Measurements from ENCODE around the gene CD46. TPM values are rescaled to one million over a fixed set of nuclear protein-coding genes. Genes with fewer than 3 reads are reported as not detected.

Gene CD46
- total RNA-seq, 1 donor from 2014 or later = 95.7 TPM

DNA sequence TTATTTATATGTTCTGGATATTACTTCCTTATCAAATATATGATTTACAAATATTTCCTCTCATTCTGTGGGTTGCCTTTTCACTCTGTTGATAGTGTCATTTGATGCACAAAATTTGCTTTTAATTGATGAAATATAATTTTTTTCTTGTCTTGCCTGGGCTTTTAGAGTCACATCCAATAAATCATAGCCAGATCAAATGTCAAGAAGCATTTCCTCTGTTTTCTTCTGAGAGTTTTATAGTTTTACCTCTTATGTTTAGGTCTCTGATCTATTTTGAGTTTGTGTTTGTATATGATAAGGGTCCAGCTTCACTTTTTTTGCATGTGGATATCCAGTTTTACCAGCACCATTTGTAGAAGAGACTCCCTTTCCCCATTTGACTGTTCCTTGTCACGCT lies 29.5 kb downstream of the CD46 start:
- DNase-seq (ENCODE audit: missing footprints) (no peak), ATAC-seq (no peak)
- intact Hi-C loops (cut with DNase I) = no loop called here

DNA sequence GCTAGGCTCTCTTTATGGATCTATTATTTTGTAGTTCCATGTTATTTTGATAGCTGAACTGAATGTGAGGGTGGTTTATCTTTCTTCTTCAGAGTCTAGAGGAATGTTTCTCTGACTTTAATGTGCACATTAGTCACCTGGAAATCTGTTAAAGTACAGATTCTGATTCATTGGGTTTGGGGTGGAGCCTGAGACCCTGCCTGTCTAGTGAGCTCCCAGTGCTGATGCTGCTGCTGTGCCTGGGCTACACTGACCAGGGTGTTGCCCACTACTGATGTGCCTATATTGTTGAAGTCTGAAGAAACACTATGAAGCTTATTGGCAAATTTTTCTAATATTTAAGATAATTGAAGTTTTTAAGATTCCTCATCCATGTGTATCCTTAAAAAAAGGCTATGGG lies 35.9 kb downstream of the CD46 start:
- intact Hi-C loops (cut with DNase I) = no loop called here
- ATAC-seq (no peak), DNase-seq (ENCODE audit: missing footprints) (no peak)

DNA sequence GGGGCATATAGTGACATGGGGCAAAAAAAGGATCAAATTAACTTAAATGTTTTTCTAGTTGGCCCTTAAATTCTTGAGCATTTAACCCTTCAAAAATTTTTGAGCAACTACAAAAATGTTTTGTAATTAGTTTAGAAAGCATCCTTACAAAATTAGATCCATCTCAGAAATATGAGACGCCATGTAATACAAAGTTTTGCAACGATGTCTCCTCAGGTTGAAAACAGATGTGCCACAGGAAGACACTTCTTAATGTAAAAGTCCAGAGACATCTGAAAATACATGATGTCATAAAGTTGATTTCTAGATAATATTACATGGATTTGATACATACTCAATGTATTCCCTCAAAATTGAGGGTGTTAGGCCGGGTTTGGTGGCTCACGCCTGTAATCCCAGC lies 37.5 kb downstream of the CD46 start:
- DNase-seq (ENCODE audit: missing footprints) (no peak), ATAC-seq (no peak)

DNA sequence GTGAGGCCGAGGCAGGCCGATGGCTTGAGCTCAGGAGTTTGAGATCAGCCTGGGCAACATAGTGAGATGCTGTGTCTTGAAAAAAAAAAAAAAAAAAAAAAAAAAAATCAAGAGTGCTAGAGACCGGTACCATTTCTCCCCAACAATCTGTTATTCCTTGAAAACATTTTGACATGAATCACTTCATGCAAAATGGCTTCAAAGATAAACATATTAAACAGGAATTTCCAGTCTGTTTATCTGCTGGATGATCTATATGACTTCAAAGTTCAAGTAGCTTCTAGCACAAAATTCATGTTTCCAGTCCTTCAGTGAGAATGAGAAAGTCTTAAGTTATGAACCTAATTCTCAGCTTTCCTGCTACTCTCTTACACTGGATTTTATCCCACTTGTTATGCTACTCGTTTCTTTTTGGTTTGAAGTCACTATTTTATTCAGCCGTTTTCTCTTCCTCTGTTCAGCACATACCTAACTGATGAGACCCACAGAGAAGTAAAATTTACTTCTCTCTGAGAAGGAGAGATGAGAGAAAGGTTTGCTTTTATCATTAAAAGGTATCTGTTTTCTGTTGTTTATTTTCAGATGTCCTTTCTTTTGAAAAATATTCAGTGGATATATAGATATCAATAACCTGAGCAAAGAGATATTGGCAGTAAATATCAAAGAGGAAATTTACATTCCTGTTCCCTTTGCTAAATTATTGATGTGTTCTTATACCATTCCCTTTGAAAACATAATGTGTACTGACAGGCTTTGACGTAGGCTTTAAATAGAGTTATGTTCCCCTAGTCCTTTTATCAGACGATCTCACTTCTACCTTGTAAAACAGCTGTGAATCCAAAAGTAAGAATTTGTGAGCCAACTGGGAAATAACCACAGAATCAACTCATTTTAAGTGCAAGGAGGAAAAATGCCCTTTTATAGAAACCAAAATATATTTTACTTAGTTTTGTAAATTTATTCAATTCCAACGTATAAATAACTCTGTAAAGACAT lies 38.2 kb downstream of the CD46 start:
- intact Hi-C loops (cut with DNase I) = no loop called here
- DNase-seq (ENCODE audit: missing footprints) (no peak), ATAC-seq (no peak)

More for the DNA sequence above, 37.5 kb downstream of the CD46 start:
- intact Hi-C loops (cut with DNase I) = no loop called here

DNA sequence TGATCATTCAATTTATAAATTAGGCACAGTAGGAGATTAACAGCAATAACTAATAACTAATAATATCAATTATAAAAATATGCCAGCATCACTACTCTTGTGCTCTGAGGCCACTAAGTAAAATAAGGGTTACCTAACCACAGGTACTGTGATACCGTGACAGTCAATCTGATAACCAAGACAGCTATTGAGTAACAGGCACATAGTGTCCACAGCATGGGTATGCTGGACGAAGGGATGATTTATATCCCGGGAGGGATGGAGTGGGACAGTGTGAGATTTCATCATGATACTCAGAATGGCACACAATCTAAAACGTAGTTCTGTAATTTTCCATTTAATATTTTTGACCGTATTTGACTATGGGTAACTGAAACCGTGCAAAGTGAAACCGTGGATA lies 39.4 kb downstream of the CD46 start:
- intact Hi-C loops (cut with DNase I) = no loop called here
- ATAC-seq = no peak
- no peak for DNase-seq (ENCODE audit: missing footprints)

DNA sequence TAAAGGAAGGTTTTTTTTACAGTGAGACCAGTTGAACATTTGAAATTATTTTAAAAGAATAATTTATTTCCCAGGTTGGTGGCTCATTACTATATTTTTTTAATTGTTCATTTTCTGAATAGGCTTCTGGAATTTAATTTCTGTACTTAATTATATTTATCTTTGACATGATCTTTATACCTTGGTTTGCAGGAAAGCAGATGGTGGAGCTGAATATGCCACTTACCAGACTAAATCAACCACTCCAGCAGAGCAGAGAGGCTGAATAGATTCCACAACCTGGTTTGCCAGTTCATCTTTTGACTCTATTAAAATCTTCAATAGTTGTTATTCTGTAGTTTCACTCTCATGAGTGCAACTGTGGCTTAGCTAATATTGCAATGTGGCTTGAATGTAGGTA lies 41.5 kb downstream of the CD46 start:
- DNase-seq (ENCODE audit: missing footprints) (no peak), ATAC-seq (no peak)
- intact Hi-C loops (cut with DNase I) = no loop called here

DNA sequence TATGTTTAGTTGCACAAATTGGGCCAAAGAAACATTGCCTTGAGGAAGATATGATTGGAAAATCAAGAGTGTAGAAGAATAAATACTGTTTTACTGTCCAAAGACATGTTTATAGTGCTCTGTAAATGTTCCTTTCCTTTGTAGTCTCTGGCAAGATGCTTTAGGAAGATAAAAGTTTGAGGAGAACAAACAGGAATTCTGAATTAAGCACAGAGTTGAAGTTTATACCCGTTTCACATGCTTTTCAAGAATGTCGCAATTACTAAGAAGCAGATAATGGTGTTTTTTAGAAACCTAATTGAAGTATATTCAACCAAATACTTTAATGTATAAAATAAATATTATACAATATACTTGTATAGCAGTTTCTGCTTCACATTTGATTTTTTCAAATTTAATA lies 43.0 kb downstream of the CD46 start:
- DNase-seq (ENCODE audit: missing footprints) (no peak), ATAC-seq (no peak)
- intact Hi-C loops (cut with DNase I) = loop anchor here (5.0 kb wide), 1 partner anchor 43 kb away; the partner anchor contains the start of gene CD46

DNA sequence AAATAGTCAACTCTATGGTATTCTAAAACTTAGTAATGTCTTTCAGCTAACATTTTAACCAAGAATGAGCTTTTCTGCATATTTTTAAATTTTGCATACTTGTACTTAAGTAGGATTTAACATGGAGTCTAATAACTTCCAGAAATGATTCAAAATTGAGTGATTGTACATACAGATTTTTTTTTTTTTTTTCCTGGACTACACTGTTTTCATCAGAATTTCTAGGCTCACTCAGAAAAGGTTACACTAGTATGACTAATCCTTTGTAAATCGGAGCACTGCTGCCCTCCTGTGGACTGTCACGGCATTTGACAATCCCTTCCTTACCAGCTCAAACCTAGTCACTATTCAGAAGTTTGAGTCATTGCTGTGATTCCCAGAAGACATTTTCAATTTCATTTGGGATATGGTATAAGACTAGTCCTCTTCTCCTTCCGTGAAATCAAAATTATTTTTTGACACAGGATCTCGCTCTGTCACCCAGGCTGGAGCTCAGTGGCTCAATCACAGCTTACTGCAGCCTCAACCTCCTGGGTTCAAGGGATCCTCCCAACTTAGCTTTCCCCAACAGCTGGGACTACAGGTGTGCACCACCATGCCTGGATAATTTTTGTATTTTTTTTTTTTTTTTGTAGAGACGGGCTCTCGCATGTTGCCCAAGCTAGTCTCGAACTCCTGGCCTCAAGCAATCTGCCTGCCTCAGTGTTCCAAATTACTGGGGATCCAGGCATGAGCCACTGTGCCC lies 45.5 kb downstream of the CD46 start:
- ATAC-seq (peak; percentile 83), DNase-seq (ENCODE audit: missing footprints) (no peak)
- intact Hi-C loops (cut with DNase I) = loop anchor here (5.0 kb wide), 1 partner anchor 45 kb away; the partner anchor contains the start of gene CD46

DNA sequence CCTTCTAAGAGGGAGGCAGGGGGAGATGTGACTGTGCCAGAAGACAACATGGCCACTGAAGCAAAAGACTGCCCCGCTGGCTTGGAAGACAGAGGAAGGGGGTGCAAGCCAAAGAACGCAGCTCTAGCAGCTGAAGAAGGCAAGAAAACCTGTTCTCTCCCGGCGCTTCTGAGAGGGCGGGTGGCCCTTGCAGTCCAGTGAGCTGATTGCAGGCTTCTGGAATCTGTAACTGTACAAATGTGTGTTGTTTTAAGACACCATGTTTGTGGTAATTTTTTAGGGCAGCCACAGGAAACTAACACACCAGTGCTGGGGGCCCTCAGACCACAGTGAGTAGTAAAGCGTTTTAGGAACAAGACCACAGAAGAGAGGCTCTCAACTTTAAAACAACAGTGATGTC lies 47.0 kb downstream of the CD46 start:
- intact Hi-C loops (cut with DNase I) = loop anchor here (5.0 kb wide), 1 partner anchor 47 kb away; the partner anchor contains the start of gene CD46
- ATAC-seq = no peak
- DNase-seq (ENCODE audit: missing footprints) = no peak

DNA sequence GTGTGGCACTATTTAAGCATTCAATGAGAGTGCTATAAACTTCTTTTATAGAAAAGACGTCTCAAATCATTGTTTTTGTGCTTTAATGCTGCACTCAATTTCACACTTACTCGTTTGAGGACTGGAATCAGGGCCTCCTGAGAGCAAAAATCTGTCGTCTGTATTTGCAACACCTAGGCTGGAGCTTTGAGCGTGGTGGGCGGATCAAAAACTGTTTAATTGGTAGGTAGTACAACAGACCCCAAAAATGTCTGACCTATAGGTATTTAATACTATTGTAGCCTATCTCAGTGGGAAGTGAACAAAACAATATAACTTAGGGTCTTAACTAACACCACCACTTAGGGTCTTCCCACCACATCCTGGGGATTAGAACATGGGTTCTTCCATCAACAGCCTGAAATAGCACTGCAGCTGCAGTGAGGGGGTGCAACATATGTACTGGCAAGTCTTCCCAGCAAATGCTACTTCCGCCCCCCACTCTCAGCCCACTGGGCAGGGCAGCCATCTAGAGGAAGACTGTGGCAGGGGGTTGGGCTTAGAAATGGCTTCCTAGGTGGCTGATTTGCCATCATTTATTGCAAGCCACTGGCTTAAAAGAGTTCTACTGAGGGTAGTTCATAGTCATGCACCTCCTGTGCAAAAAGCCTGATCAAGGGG lies 48.3 kb downstream of the CD46 start:
- ATAC-seq (no peak), DNase-seq (ENCODE audit: missing footprints) (no peak)
- intact Hi-C loops (cut with DNase I) = loop anchor here (5.0 kb wide), 1 partner anchor 48 kb away; the partner anchor contains the start of gene CD46

DNA sequence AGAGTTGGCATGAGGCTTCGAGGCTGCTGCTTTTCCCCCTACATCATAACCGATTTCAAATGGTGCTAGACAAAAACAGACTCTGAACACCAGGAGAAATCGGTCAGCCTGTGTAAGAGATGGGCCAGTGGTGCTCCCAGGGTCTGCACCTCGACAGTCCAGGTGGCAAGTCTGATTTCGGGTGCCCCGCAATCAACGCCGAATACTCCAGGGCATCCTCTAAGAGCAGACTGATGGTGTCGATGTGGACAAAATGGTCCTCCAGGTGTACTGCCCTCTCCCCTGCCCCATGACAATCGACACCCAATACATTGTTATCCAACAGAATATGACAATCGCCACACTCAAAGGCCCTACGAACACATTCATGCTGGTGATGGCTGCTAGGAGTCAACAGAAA lies 50.0 kb downstream of the CD46 start:
- no peak for ATAC-seq
- intact Hi-C loops (cut with DNase I) = no loop called here
- no peak for DNase-seq (ENCODE audit: missing footprints)

DNA sequence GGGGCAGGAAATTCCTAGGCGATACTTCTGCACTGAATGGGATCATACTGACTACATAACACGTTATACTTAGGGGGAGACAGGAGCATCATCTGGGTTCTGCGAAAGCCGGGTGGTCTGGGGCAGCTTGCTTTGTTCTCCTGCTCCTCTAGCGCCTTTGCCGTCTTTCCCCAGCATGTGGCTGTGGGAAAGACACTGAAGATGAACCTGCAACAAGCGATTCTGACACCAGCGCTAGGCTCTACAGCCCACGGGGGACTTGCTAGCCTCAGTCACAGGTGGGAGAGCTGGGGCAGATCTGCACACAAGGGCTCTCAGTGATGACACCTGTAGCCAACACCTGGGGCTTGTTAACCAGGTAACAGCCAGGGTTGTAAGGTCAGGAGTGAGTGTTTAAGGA lies 51.8 kb downstream of the CD46 start:
- no peak for ATAC-seq

DNA sequence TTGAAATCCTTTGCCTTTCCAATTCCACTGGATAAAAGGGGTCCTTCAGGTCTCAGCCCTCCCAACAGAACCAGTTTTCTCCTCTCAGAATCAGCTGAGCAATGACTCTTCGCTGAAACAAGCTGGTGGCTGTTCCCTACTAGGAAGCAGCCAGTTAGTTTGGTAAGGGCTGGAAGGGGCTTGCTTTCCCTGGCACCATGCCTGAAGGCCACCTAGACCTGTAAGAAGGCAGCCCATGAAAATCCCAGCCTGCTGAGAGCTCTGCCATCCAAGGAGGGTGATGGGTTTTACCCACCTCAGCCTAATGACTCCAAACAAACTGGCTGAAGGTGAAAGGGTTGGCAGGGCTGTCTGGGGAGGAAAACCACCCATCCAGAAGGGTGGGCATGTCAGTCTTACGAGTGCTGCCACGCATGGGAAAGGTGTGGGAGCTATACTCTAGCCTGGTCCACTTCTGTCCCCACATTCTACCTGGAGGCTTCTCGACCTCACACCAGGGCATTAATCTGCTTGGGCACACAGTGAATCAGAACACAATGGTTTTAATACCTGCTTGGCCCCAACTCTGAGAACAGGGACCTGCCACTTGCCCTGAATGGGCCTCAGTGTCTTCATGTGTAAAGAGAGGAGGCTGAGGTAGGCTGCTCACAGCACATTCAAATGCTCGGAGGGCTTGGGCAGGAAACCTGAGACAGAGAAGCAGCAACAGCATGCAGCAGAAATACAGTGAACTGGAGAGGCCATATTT lies 53.0 kb downstream of the CD46 start:
- no peak for DNase-seq (ENCODE audit: missing footprints)
- intact Hi-C loops (cut with DNase I) = no loop called here
- no peak for ATAC-seq

More for the DNA sequence above, 51.8 kb downstream of the CD46 start:
- DNase-seq (ENCODE audit: missing footprints) = no peak
- intact Hi-C loops (cut with DNase I) = no loop called here

DNA sequence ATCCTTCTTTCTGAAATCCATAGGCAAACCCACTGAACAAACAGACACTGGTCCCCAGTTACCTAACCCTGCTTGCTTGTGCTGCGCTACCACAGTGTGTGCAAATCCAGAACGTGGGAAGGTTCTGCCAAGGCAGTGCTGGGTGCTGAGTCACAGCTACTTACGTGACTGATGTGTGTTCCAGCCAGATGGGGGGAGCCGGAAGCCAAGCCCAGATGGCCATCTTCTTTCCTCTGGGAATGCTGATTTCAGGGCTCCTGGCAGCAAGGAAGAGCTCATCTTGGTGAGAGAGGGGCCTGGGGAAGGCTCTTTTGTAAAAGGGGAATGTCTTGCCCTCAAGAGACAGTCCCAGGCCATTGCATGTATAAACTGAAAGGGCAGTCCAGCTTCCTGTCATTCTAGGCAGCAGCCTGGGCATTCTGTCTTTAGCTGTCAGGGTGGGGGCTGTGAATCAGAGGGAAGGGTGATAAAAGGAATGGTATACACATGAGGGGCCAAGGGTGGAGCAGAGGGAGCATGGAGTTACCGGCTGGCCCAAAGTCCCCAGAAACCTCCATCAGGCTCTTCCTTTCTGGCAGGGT lies 54.1 kb downstream of the CD46 start:
- intact Hi-C loops (cut with DNase I) = no loop called here
- peak; percentile 85 for ATAC-seq
- DNase-seq (ENCODE audit: missing footprints) = peak; percentile 85

DNA sequence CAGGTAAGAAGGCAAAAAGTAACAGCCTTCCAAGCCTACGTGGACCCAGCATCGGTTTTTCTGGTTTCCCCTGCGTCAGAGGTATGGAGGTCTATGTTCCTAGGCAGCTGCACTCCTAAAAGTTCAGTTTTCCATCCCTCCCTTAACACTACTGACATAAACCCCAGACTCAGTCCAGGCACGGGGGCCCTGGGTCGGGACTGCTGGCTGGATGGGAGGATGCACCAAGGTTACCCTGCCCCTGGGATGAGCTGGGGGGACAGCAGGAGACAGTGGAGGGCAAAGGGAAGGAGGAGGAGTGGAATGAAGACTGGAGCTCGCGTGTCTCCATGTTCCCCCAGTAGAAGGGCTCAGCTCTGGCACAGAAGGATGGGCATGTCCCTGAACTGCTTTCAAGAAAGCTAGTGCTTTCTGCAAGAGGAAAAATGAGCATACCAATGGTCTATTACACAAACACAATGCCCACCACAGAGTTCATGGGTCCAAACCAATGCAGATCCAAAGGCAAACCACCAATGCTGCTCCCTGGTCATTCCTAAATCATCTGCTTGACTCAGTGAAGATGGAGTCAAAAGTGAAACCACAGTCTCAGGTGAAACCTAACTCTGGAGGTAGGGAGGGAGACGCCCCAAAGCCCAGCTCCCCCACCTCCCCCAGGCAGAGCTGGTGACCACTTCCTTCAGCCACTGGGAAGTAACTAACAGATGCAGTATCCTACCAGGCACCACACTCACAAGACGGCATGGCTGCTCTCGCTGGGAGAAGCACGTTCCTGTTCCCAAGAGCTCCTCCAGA lies 54.9 kb downstream of the CD46 start:
- DNase-seq (ENCODE audit: missing footprints) = no peak
- ATAC-seq = no peak
- intact Hi-C loops (cut with DNase I) = no loop called here

DNA sequence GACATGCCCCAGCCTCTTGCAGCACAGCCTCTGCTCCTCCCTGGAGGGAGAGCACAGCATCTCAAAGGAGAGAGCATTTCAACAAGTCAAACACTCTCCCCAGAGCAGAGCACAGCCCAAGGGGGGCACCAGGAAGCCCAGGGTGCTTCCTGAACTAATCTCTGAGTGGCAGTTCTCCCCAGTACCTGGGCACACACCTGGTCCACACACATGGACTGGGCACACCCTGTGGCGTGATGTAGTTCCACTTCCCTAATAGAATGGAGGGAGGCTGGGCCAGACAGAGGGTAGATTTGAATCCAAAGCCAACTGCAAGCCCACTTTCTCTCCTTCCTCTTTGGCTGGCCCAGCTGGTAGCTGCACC lies 55.5 kb downstream of the CD46 start:
- intact Hi-C loops (cut with DNase I) = no loop called here
- no peak for ATAC-seq

DNA sequence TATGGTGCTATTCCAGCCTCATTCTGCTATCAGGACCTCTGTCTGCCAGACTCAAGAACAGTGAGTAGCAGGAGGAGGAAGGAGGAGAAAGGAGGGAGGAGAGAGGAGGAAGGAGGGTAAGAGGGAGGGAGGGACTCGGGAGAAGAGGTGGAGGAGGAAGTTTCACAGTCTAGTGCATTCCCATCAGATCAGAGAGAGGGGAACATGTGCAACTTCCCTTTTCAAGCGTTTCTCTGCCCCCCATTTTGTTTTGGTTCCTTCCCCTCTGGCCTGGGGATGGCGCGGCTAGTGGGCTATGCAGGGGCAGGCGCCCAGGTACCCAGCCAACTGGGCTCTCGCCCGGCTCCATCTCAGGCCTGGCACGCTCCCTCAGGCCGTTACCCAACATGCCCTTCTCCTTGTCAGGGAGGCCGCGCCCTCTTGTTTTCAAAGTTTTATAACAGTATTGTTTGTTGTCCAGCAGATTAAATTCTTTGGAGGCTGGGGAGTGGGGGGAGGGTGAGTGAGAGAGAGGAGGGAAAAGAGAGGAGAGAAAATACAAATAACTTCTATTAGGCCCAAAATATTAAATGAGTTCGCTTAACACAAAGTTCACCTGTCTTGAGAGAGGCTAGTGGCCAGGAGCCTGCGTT lies 56.0 kb downstream of the CD46 start:
- DNase-seq (ENCODE audit: missing footprints) (peak; percentile 83), ATAC-seq (peak; percentile 39)
- intact Hi-C loops (cut with DNase I) = no loop called here

More for the DNA sequence above, 55.5 kb downstream of the CD46 start:
- no peak for DNase-seq (ENCODE audit: missing footprints)
